HFFc6 (cell line): ENCODE data around the gene TRMT44. TPM values are rescaled to one million over a fixed set of nuclear protein-coding genes. Genes with fewer than 3 reads are reported as not detected.
A peak's percentile ranks its signal among the peaks of the same experiment; 100 is the strongest.

Source experiments
- DNase-seq: peaks from one replicate; pipeline ENCODE4 v3.0.0-alpha.2; 2018
- H3K27ac Mint-ChIP-seq: 2 replicates; pipeline ENCODE4 v1.8.0; 2020; ENCODE audit warnings: mild to moderate bottlenecking, mixed read lengths
- H3K27me3 Mint-ChIP-seq: 2 replicates; pipeline ENCODE4 v1.8.0; 2021; ENCODE audit warnings: mild to moderate bottlenecking, moderate library complexity, mixed read lengths; ENCODE audit not compliant: insufficient read depth
- H3K36me3 Mint-ChIP-seq: 2 replicates; pipeline ENCODE4 v1.8.0; 2021; ENCODE audit warnings: low read depth, mixed read lengths
- H3K4me1 Mint-ChIP-seq: 2 replicates; pipeline ENCODE4 v1.8.0; 2020; ENCODE audit warnings: low read depth, mixed read lengths
- H3K4me3 Mint-ChIP-seq: 2 replicates; pipeline ENCODE4 v1.8.0; 2020; ENCODE audit warnings: mild to moderate bottlenecking, moderate library complexity, mixed read lengths
- H3K9me3 Mint-ChIP-seq: 2 replicates; pipeline ENCODE4 v1.8.0; 2020; ENCODE audit warnings: mild to moderate bottlenecking, mixed read lengths
- total RNA-seq, 6 experiments: library from RNA; stranded (reverse); fragmentation: NEBNext Ultra II Directional; extraction: Animal tissue kit (Norgen Biotek cat#: 25700); gene quantifications; 2 replicates in 1 of 6; 3 replicates in 5 of 6; pipeline ENCODE4 v1.2.3, GENCODE V29; 2021
- TF ChIP-seq, protein P1 (sequence below): fragments of 200-600 bp; sonication (generic); IDR thresholded peaks from 2 replicates; pipeline ENCODE4 v1.5.0; 2021; ENCODE audit warnings: antibody characterized with exemption, mild to moderate bottlenecking

Gene TRMT44
- total RNA-seq, 6 experiments from 2014 or later, result 8.8 to 10.7 (median 10.0) TPM

DNA sequence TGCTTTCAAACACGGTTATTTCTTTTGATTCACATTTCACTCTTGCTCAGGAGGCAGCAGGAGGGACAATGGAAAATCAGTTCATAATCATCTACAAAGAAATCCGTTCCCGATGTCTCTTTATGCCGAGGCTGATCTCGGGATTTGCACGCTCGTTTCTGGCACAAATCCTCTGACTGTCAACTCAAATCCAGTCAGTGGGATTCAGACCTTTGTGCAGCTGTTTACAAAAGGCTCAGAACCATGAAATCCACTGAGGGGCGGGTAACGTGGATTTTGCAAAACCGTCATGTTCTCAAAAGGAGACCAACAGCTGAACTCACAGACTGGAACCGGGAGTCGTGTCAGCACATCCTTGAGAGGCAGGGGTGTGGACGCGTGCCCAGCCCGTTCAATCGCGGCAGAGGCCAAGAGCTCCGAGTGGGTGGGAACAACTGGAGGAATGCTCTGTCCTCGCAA lies 46.5 kb upstream of the TRMT44 start:
- no peaks in the 10 kb centered on the region; the same call in none of the 2 replicates for H3K27me3 Mint-ChIP-seq
- H3K4me3 Mint-ChIP-seq, result peak overlapping the region; percentile 73
- DNase-seq, result no peak
- no peaks in the 10 kb centered on the region for H3K9me3 Mint-ChIP-seq
- peaks cover 36% of the 10 kb centered on the region for H3K4me1 Mint-ChIP-seq
- TF ChIP-seq, protein P1, sequence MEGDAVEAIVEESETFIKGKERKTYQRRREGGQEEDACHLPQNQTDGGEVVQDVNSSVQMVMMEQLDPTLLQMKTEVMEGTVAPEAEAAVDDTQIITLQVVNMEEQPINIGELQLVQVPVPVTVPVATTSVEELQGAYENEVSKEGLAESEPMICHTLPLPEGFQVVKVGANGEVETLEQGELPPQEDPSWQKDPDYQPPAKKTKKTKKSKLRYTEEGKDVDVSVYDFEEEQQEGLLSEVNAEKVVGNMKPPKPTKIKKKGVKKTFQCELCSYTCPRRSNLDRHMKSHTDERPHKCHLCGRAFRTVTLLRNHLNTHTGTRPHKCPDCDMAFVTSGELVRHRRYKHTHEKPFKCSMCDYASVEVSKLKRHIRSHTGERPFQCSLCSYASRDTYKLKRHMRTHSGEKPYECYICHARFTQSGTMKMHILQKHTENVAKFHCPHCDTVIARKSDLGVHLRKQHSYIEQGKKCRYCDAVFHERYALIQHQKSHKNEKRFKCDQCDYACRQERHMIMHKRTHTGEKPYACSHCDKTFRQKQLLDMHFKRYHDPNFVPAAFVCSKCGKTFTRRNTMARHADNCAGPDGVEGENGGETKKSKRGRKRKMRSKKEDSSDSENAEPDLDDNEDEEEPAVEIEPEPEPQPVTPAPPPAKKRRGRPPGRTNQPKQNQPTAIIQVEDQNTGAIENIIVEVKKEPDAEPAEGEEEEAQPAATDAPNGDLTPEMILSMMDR, result no peak
- H3K27ac Mint-ChIP-seq, result peak overlapping the region; percentile 89
- peaks cover 21% of the 10 kb centered on the region for H3K36me3 Mint-ChIP-seq

GRCh38 chr4:8394806-8395205 lies 45.8 kb upstream of the TRMT44 start:
- Mint-ChIP-seq H3K36me3 (peaks cover 21% of the 10 kb centered on the region), H3K27ac (no peak overlapping the region), H3K27me3 (no peaks in the 10 kb centered on the region; the same call in none of the 2 replicates), H3K9me3 (no peaks in the 10 kb centered on the region), H3K4me3 (no peak overlapping the region; the same call in 1 of the 2 replicates), H3K4me1 (peaks cover 36% of the 10 kb centered on the region)
- TF ChIP-seq, protein P1, result no peak
- no peak for DNase-seq

DNA sequence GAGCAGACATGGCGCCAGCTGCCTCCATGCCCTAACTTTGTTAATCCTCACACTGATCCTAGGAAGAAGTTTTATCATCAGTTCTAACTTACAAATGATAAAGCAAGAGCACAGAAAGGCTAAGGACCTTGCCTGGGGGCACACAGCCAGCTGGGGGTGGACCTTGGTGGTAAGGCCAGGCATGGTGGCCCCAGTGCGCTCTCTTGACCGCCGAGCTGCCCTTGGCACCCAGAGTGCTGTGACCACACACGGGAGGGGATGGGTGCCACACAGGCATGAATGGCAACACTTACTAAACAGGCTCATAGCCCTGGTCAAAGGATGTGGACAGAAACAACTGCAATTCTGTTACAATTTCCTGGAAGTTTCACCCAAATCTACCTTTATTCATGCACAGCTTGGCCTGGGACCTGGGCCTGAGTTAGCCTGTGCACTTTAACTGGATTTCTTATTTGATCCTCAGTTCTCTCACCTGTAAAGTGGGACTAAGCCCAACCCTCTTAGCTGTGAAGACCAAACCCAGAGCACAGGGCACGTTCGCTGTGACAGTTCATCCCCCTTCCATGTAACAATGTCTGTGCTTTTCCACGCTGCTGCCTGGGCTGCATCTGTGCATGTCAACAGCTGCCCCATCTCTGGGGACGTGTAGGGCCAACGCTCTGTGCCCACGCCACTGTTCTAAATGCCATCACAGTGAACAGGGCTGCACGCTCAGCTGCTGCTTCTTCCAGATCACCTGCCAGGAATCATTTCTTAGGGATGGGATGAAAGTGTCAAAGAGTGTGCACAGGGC lies 44.9 kb upstream of the TRMT44 start:
- Mint-ChIP-seq H3K4me1 (peaks cover 38% of the 10 kb centered on the region), H3K36me3 (peaks cover 17% of the 10 kb centered on the region), H3K9me3 (no peaks in the 10 kb centered on the region), H3K4me3 (no peak overlapping the region), H3K27me3 (no peaks in the 10 kb centered on the region; the same call in none of the 2 replicates), H3K27ac (no peak overlapping the region)
- TF ChIP-seq, protein P1, result no peak
- no peak for DNase-seq

DNA sequence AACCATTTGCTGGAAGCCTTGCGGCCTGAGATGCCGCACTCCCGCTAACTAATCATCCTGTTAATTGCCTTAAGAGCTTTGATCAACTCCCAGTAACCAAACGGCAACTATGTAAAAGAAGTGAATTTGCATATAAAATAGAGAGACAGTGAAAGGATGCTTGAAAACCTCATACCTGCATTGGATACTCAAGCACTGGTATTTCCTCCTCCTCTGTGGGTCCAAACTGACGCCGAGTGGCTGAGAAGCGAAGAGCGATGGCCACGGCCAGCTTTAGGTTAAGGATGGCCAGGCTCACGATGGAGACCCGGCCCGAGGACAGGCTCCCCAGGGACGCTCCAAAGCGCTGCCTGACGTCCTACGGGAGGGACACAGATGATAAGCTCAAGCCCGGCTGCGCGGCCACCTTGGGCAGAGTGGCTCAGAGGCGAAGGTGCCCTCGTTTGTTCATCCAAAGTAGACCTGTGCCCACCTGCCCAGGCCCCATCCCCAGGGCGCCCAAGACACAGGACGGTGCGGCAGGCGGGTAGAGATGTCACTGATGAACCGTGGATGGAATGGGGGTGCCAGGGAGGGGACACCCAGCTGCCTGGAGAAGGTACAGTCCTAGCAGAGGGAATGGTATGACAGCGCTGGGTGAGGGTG lies 43.7 kb upstream of the TRMT44 start:
- Mint-ChIP-seq H3K4me1 (peaks cover 42% of the 10 kb centered on the region), H3K27me3 (no peaks in the 10 kb centered on the region; the same call in none of the 2 replicates), H3K27ac (no peak overlapping the region), H3K4me3 (no peak overlapping the region), H3K9me3 (no peaks in the 10 kb centered on the region), H3K36me3 (peaks cover 14% of the 10 kb centered on the region)
- DNase-seq, result no peak
- TF ChIP-seq, protein P1, result no peak

DNA sequence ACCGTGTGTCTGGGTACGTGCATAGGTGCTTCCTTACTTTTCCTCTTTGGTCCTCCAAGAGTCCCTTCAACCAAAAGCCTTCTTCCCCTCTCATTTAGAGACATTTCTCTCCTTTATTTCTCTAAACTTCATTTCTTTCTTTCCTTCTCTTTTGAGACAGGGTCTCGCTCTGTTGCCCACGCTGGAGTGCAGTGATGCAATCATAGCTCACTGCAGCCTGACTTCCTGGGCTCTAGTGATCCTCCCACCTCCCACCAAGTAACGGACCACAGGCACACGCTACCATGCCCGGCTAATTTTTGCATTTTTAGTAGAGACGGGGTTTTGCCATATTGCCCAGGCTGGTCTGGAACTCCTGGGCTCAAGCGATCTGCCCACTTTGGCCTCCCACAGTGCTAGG lies 42.2 kb upstream of the TRMT44 start:
- Mint-ChIP-seq H3K4me3 (no peak overlapping the region), H3K36me3 (peaks cover 9% of the 10 kb centered on the region), H3K4me1 (peaks cover 31% of the 10 kb centered on the region), H3K9me3 (no peaks in the 10 kb centered on the region), H3K27me3 (no peaks in the 10 kb centered on the region; the same call in none of the 2 replicates), H3K27ac (no peak overlapping the region)
- TF ChIP-seq, protein P1, result no peak
- no peak for DNase-seq
